HFF-Myc (cell line): Measurements from ENCODE around the gene DNMT1.

Source experiments
- DNase-seq: peaks from one replicate; pipeline ENCODE4 v3.0.0-alpha.2; 2011; ENCODE audit warnings: low read depth; ENCODE audit errors: extremely low read depth
- H3K4me3 ChIP-seq: replicated peaks from 2 replicates; pipeline ENCODE4 v1.5.1; 2011; ENCODE audit warnings: low read depth, mild to moderate bottlenecking, control low read depth, low read length
- CTCF ChIP-seq: IDR thresholded peaks from 2 replicates; pipeline ENCODE4 v1.5.1; 2012; ENCODE audit warnings: mild to moderate bottlenecking, low read depth, low read length, control low read depth; ENCODE audit errors: missing control alignments

The DNMT1 gene

GRCh38 chr19:10233946-10234345, 39.2 kb upstream of the DNMT1 start:
- H3K4me3 ChIP-seq, result no peak overlapping the region
- no peak for TF ChIP-seq CTCF
- no peak for DNase-seq

- no peak for TF ChIP-seq CTCF
- peak overlapping the region; percentile 75; the same call in 1 of the 2 replicates for H3K4me3 ChIP-seq
- DNase-seq, result no peak
Observed at GRCh38 chr19:10231612-10232228, 37.0 kb upstream of the DNMT1 start.

GRCh38 chr19:10230861-10231611, 36.3 kb upstream of the DNMT1 start, which contains the start of gene S1PR2:
Gene S1PR2 (minus strand): TSS chr19:10231331. CDS start chr19:10224905, 6,426 bp downstream.
- peak within 1 kb of the TSS; percentile 75 for H3K4me3 ChIP-seq
- DNase-seq, result no peak
- no peak for TF ChIP-seq CTCF

GRCh38 chr19:10230173-10230860, 35.6 kb upstream of the DNMT1 start:
- no peak for DNase-seq
- H3K4me3 ChIP-seq, result peak overlapping the region; percentile 75
- TF ChIP-seq CTCF, result no peak

- TF ChIP-seq CTCF, result peak; percentile 60
- DNase-seq, result no peak
- H3K4me3 ChIP-seq, result no peak overlapping the region
Observed at GRCh38 chr19:10228920-10229319, 34.2 kb upstream of the DNMT1 start.

GRCh38 chr19:10228393-10228792, 33.6 kb upstream of the DNMT1 start:
- no peak overlapping the region for H3K4me3 ChIP-seq
- no peak for TF ChIP-seq CTCF
- no peak for DNase-seq
